Dermis microvascular lymphatic vessel endothelial cell (primary cell): ENCODE results near the gene PAK6. TPM values are rescaled to one million over a fixed set of nuclear protein-coding genes. Genes with fewer than 3 reads are reported as not detected.

Experiments used
- total RNA-seq: library from RNA; depleted of rRNA; stranded (reverse); fragments of >200 nt; gene quantifications from 2 replicates; pipeline ENCODE4 v1.2.1, GENCODE V29; 2014

Gene PAK6
- total RNA-seq, 1 donor from 2014 or later, result not detected

Other genes starting within 250 kb of the PAK6 start
- gene SRP14, start 199.9 kb upstream of the PAK6 start, total RNA-seq, result 130 and 163 TPM in 2 replicates
- 4.1 and 7.0 TPM in 2 replicates for gene BMF, start 130.2 kb upstream of the PAK6 start, total RNA-seq
- 8.5 and 20.2 TPM in 2 replicates for gene BUB1B, start 78.0 kb upstream of the PAK6 start, total RNA-seq
- not detected in 2 replicates for gene ANKRD63, start 44.0 kb downstream of the PAK6 start, total RNA-seq
- gene PLCB2, start 68.9 kb downstream of the PAK6 start, total RNA-seq, result under 0.01 TPM in 1 of 2 replicates, not detected in the other
- gene INAFM2, start 84.6 kb downstream of the PAK6 start, total RNA-seq, result 9.0 and 17.8 TPM in 2 replicates
- gene CCDC9B, start 101.9 kb downstream of the PAK6 start, total RNA-seq, result 6.5 and 13.3 TPM in 2 replicates
- not detected in 2 replicates for gene PHGR1, start 112.0 kb downstream of the PAK6 start, total RNA-seq
- under 0.01 and 0.13 TPM in 2 replicates for gene DISP2, start 119.2 kb downstream of the PAK6 start, total RNA-seq
- 23.9 and 26.4 TPM in 2 replicates for gene KNSTRN, start 143.7 kb downstream of the PAK6 start, total RNA-seq
- 30.3 and 31.4 TPM in 2 replicates for gene IVD, start 166.7 kb downstream of the PAK6 start, total RNA-seq
- 5.5 and 9.4 TPM in 2 replicates for gene BAHD1, start 201.9 kb downstream of the PAK6 start, total RNA-seq
- 5.9 and 8.9 TPM in 2 replicates for gene CHST14, start 231.9 kb downstream of the PAK6 start, total RNA-seq